HS-5 (cell line): ENCODE data around the gene KAZN.

Experiments
- DNase-seq: peaks from one replicate; pipeline ENCODE4 v3.0.0-alpha.2; 2012; ENCODE audit warnings: low read depth

Gene KAZN

GRCh38 chr1:14774225-14774624 lies 175.7 kb downstream of the KAZN start:
- DNase-seq, result no peak

GRCh38 chr1:14774988-14775387 lies 176.5 kb downstream of the KAZN start:
- no peak for DNase-seq

GRCh38 chr1:14775434-14775833 lies 176.9 kb downstream of the KAZN start:
- DNase-seq, result no peak

- no peak for DNase-seq
Observed at GRCh38 chr1:14777516-14778506, 179.3 kb downstream of the KAZN start.

- no peak for DNase-seq
Observed at GRCh38 chr1:14778541-14778897, 180.0 kb downstream of the KAZN start.

- no peak for DNase-seq
Observed at GRCh38 chr1:14778898-14779865, 180.7 kb downstream of the KAZN start.

GRCh38 chr1:14780271-14780670 lies 181.8 kb downstream of the KAZN start:
- DNase-seq, result no peak

GRCh38 chr1:14781811-14782210 lies 183.3 kb downstream of the KAZN start:
- no peak for DNase-seq

GRCh38 chr1:14782741-14783591 lies 184.5 kb downstream of the KAZN start:
- DNase-seq, result no peak

GRCh38 chr1:14783592-14783886 lies 185.1 kb downstream of the KAZN start:
- no peak for DNase-seq

GRCh38 chr1:14784790-14785773 lies 186.6 kb downstream of the KAZN start:
- DNase-seq, result no peak

- no peak for DNase-seq
Observed at GRCh38 chr1:14786109-14786675, 187.7 kb downstream of the KAZN start.

GRCh38 chr1:14786681-14787080 lies 188.2 kb downstream of the KAZN start:
- no peak for DNase-seq

GRCh38 chr1:14787604-14788003 lies 189.1 kb downstream of the KAZN start:
- DNase-seq, result no peak

- DNase-seq, result no peak
Observed at GRCh38 chr1:14788080-14788479, 189.6 kb downstream of the KAZN start.

- DNase-seq, result no peak
Observed at GRCh38 chr1:14790982-14791381, 192.5 kb downstream of the KAZN start.

- no peak for DNase-seq
Observed at GRCh38 chr1:14791654-14792053, 193.2 kb downstream of the KAZN start.

GRCh38 chr1:14794136-14794768 lies 195.8 kb downstream of the KAZN start:
- DNase-seq, result no peak

- no peak for DNase-seq
Observed at GRCh38 chr1:14794906-14795305, 196.4 kb downstream of the KAZN start.

GRCh38 chr1:14795589-14795988 lies 197.1 kb downstream of the KAZN start:
- DNase-seq, result no peak
